Endodermal cell (in vitro differentiated cells): ENCODE data around the gene FBXW4. TPM values are rescaled to one million over a fixed set of nuclear protein-coding genes. Genes with fewer than 3 reads are reported as not detected.

Source experiments
- DNase-seq: peaks from one replicate; pipeline ENCODE4 v3.0.0-alpha.2; 2017
- H3K27ac ChIP-seq: 2 replicates; pipeline ENCODE4 v1.5.1; 2013; ENCODE audit warnings: mild to moderate bottlenecking, low read depth, low read length, moderate library complexity
- H3K27me3 ChIP-seq: 2 replicates; pipeline ENCODE4 v1.6.1; 2013; ENCODE audit warnings: mild to moderate bottlenecking, low read length, moderate library complexity; ENCODE audit not compliant: insufficient read depth, control insufficient read depth, poor library complexity, severe bottlenecking
- H3K36me3 ChIP-seq: 2 replicates; pipeline ENCODE4 v1.7.0; 2013; ENCODE audit warnings: mild to moderate bottlenecking, low read length, moderate library complexity; ENCODE audit not compliant: control insufficient read depth, insufficient read depth
- H3K4me1 ChIP-seq: one replicate; pipeline ENCODE4 v1.7.0; 2013; ENCODE audit warnings: low read length; ENCODE audit not compliant: control insufficient read depth, insufficient read depth
- H3K4me3 ChIP-seq: 2 replicates; pipeline ENCODE4 v1.5.1; 2013; ENCODE audit warnings: mild to moderate bottlenecking, low read length, moderate library complexity
- H3K9ac ChIP-seq: 2 replicates; pipeline ENCODE4 v1.6.1; 2013; ENCODE audit warnings: mild to moderate bottlenecking, low read length, moderate library complexity; ENCODE audit not compliant: poor library complexity, severe bottlenecking; ENCODE audit errors: extremely low read depth
- H3K9me3 ChIP-seq: 2 replicates; pipeline ENCODE4 v1.6.1; 2013; ENCODE audit warnings: mild to moderate bottlenecking, low read length, moderate library complexity; ENCODE audit not compliant: control insufficient read depth
- H3K27ac Mint-ChIP-seq: 2 replicates; pipeline ENCODE4 v1.8.0; 2020; ENCODE audit warnings: mixed read lengths
- H3K27me3 Mint-ChIP-seq: 2 replicates; pipeline ENCODE4 v1.8.0; 2021; ENCODE audit warnings: mild to moderate bottlenecking, mixed read lengths; ENCODE audit not compliant: insufficient read depth
- H3K36me3 Mint-ChIP-seq: 2 replicates; pipeline ENCODE4 v1.8.0; 2020; ENCODE audit warnings: low read depth, mixed read lengths
- H3K4me1 Mint-ChIP-seq: 2 replicates; pipeline ENCODE4 v1.8.0; 2020; ENCODE audit warnings: mixed read lengths
- H3K4me3 Mint-ChIP-seq: 2 replicates; pipeline ENCODE4 v1.8.0; 2020; ENCODE audit warnings: mild to moderate bottlenecking, moderate library complexity, mixed read lengths
- H3K9me3 Mint-ChIP-seq: 2 replicates; pipeline ENCODE4 v1.8.0; 2020; ENCODE audit warnings: mild to moderate bottlenecking, mixed read lengths
- CTCF ChIP-seq: fragments of 200-600 bp; sonication (generic); conservative IDR thresholded peaks from 2 replicates; pipeline ENCODE4 v1.5.0; 2021; ENCODE audit warnings: antibody characterized with exemption, mild to moderate bottlenecking
- WGBS, 2 experiments: methylation state at CpG; one replicate each; pipeline versions ENCODE4 v1.1.5 to v1.1.7; 2013; ENCODE audit warnings: missing lambda C conversion rate in 2 of 2, mixed read lengths in 1 of 2; ENCODE audit not compliant: insufficient coverage in 1 of 2, insufficient read length in 1 of 2; 5-methylcytosine and 5-hydroxymethylcytosine counted together
- total RNA-seq, 2 donors: library from RNA; stranded (reverse); fragmentation: NEBNext Ultra II Directional in 1 of 2; extraction: Animal tissue kit (Norgen Biotek cat#: 25700) in 1 of 2; gene quantifications; 2 replicates in 1 of 2; 3 replicates in 1 of 2; pipeline ENCODE4 v1.2.1, GENCODE V29; 2021

FBXW4 gene
- total RNA-seq, 2 donors from 2014 or later: 63.8 to 70.9 TPM

DNA sequence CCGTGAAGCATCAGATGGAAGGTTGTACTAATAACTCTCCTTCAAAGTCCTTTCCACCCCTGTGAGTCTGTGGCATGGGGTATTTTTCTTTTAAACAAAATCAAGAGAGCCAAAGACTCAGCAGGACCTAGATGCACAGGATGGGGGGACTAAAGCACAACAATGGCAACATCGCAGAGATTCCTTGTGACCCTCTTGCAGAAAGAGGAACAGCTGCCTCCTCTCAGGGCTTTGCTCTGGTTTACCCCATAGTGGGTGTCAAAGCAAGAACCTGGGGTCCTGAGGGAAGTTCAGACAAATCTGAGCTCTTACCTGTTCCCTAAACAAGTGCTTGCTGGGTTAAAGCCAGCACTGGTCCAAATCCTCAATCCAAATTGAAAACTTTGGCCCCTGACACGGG lies 41.7 kb upstream of the FBXW4 start:
- Mint-ChIP-seq H3K9me3 (no peaks in the 10 kb centered on the region), H3K27ac (no peak overlapping the region), H3K27me3 (peaks cover 14% of the 10 kb centered on the region), H3K4me1 (peaks cover 8% of the 10 kb centered on the region), H3K36me3 (no peaks in the 10 kb centered on the region), H3K4me3 (no peak overlapping the region)
- Histone ChIP-seq H3K27ac (no peak overlapping the region), H3K27me3 (peaks cover 14% of the 10 kb centered on the region), H3K4me1 (no peaks in the 10 kb centered on the region), H3K9me3 (no peaks in the 10 kb centered on the region), H3K36me3 (no peaks in the 10 kb centered on the region), H3K4me3 (no peak overlapping the region), H3K9ac (no peak overlapping the region)
- WGBS, 2 experiments: 50 to 84% methylated on average over 2 to 3 of the region's 3 CpGs
- no peak for TF ChIP-seq CTCF
- no peak for DNase-seq

- no peak overlapping the region for H3K9ac ChIP-seq
Observed at GRCh38 chr10:101732096-101732495, 37.1 kb upstream of the FBXW4 start.

DNA sequence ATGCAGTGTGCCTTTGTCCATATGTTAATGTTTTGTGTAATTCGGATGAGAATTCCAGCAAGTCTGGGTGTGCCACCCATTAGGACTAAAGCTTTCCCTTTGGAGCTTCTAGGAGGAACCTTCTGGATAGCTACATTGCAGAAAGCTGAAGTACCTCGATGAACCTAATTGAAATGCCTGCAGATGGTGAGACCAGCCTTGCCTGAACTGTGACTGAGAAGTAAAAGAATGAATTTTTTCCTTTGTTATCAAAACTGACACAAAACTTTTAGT lies 31.1 kb upstream of the FBXW4 start:
- DNase-seq: no peak
- no peak overlapping the region for H3K9ac ChIP-seq
- no peaks in the 10 kb centered on the region for H3K36me3 ChIP-seq
- WGBS, 2 experiments: 92 to 100% methylated on average over 2 of the region's 2 CpGs
- H3K9me3 ChIP-seq: no peaks in the 10 kb centered on the region
- no peak overlapping the region for H3K27ac ChIP-seq
- H3K4me3 ChIP-seq: no peak overlapping the region
- TF ChIP-seq CTCF: no peak
- Mint-ChIP-seq H3K36me3 (no peaks in the 10 kb centered on the region), H3K4me1 (peaks cover 31% of the 10 kb centered on the region), H3K4me3 (no peak overlapping the region), H3K9me3 (no peaks in the 10 kb centered on the region), H3K27ac (no peak overlapping the region), H3K27me3 (no peaks in the 10 kb centered on the region)
- peaks cover 9% of the 10 kb centered on the region for H3K4me1 ChIP-seq
- H3K27me3 ChIP-seq: no peaks in the 10 kb centered on the region

More at GRCh38 chr10:101732096-101732495, 37.1 kb upstream of the FBXW4 start:
- WGBS, 2 experiments: 62% methylated on average over 1 of the region's 1 CpG; no CpG with 5 or more reads in 1 of the 2 experiments
- Mint-ChIP-seq H3K9me3 (peaks cover 1% of the 10 kb centered on the region), H3K4me1 (peaks cover 8% of the 10 kb centered on the region), H3K27ac (no peak overlapping the region), H3K4me3 (no peak overlapping the region), H3K36me3 (no peaks in the 10 kb centered on the region), H3K27me3 (peaks cover 9% of the 10 kb centered on the region)
- no peaks in the 10 kb centered on the region for H3K4me1 ChIP-seq
- H3K4me3 ChIP-seq: no peak overlapping the region
- DNase-seq: no peak
- no peak for TF ChIP-seq CTCF
- peaks cover 14% of the 10 kb centered on the region for H3K27me3 ChIP-seq
- H3K36me3 ChIP-seq: no peaks in the 10 kb centered on the region
- H3K9me3 ChIP-seq: no peaks in the 10 kb centered on the region
- no peak overlapping the region for H3K27ac ChIP-seq
